HS-5 (cell line): ENCODE measurements around the gene ATXN7L3B.

Experiments
- DNase-seq: peaks from one replicate; pipeline ENCODE4 v3.0.0-alpha.2; 2012; ENCODE audit warnings: low read depth

ATXN7L3B gene

DNA sequence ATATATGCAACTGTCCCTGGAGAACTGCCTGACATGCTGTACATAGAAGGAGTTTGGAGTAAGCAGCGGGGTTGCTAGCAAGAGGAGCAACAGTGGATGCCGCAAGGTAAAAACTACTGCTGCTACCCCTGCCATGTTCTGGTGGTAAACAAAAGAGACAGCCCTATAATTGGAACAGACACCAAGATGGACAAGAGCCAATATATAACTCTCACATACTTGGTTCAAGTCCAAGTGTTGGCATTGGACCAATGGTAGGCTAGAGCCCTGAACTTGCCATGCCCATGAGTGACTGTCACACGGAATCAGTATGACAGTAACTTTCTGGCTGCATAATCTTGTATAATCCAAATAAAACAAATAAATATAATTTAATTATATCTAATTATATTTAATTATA is 13.7 kb downstream of the ATXN7L3B start:
- DNase-seq: no peak

GRCh38 chr12:74552201-74552600 is 14.6 kb downstream of the ATXN7L3B start:
- no peak for DNase-seq

DNA sequence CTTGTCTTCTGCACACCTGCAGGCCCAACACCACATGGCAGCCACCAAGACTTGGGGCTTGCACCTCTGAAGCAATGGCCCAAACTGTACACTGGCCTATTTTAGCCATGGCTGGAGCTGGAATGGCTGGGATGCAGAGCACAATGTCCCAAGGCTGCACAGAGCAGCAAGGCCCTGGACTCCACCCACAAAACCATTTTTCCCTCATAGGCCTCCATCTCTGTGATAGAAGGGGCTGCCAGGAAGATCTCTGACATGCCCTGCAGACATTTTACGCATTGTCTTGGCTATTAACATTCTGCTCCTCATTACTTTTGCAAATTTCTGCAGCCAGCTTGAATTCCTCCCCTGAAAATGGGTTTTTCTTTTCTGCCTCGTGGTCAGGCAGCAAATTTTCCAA is 22.1 kb downstream of the ATXN7L3B start:
- no peak for DNase-seq

GRCh38 chr12:74563927-74564326 is 26.3 kb downstream of the ATXN7L3B start:
- no peak for DNase-seq

- no peak for DNase-seq
Observed at GRCh38 chr12:74578486-74578885, 40.9 kb downstream of the ATXN7L3B start.

- DNase-seq: no peak
Observed at GRCh38 chr12:74579446-74579845, 41.8 kb downstream of the ATXN7L3B start.

- no peak for DNase-seq
Observed at GRCh38 chr12:74579981-74580380, 42.3 kb downstream of the ATXN7L3B start.

GRCh38 chr12:74581439-74581838 is 43.8 kb downstream of the ATXN7L3B start:
- DNase-seq: no peak

DNA sequence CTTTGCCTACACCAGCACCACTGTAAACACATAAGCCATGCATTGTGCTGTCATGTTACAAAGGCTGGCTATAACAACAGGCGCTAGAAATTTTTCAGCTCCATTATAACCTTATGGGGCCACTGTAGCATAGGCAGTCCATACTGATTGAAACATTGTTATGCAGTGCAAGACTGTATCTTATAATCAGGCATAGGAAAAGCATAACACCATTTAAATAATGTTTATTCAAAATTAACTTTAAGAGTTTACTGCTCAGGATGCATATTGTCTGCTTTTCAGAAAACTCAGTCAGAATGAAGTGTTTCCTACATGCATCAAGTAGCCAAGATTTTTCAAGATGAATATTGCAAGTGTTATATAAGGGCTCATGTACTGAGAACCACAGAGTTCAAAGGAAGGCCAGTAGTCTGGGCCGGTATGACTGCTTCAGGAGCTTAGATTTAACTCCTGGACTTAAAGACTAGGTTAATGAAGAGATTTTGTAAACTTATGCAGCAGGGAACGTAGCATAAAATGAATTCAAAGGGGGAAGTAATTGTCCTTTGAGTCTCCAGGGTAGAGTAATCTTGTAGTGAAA is 46.9 kb downstream of the ATXN7L3B start:
- no peak for DNase-seq

- DNase-seq: no peak
Observed at GRCh38 chr12:74586251-74586650, 48.6 kb downstream of the ATXN7L3B start.
